Neutrophil (primary cell): Measurements from ENCODE around the gene PDE4D.
A peak's percentile ranks its signal among the peaks of the same experiment; 100 is the strongest.

Experiments used
- H3K27ac ChIP-seq: fragments of 200-600 bp; sonication (generic); 2 replicates; pipeline ENCODE4 v1.5.1; 2016; ENCODE audit warnings: mild to moderate bottlenecking, moderate library complexity
- H3K27me3 ChIP-seq: fragments of 200-600 bp; sonication (generic); 2 replicates; pipeline ENCODE4 v1.6.0; 2016; ENCODE audit warnings: mild to moderate bottlenecking
- H3K36me3 ChIP-seq: fragments of 200-600 bp; sonication (generic); 2 replicates; pipeline ENCODE4 v1.5.1; 2017
- H3K4me1 ChIP-seq, 2 experiments: fragments of 200-600 bp in 1 of 2; sonication (generic) in 1 of 2; 1 replicate in 1 of 2; 2 replicates in 1 of 2; pipeline versions ENCODE4 v1.5.1 to v1.6.1; 2013 to 2016; ENCODE audit warnings: low read depth in 1 of 2, low read length in 1 of 2, mild to moderate bottlenecking in 1 of 2, moderate library complexity in 1 of 2; ENCODE audit not compliant: control insufficient read depth in 1 of 2, insufficient read depth in 1 of 2
- H3K4me3 ChIP-seq, 2 experiments: fragments of 200-600 bp in 1 of 2; sonication (generic) in 1 of 2; 1 replicate in 1 of 2; 2 replicates in 1 of 2; pipeline ENCODE4 v1.5.1; 2013 to 2016; ENCODE audit warnings: low read depth in 1 of 2, low read length in 1 of 2, mild to moderate bottlenecking in 1 of 2, moderate library complexity in 1 of 2
- H3K9me3 ChIP-seq: fragments of 200-600 bp; sonication (generic); 2 replicates; pipeline ENCODE4 v1.5.1; 2016
- CTCF ChIP-seq: fragments of 200-600 bp; sonication (generic); IDR thresholded peaks from 2 replicates; pipeline ENCODE4 v1.5.1; 2016; ENCODE audit warnings: antibody characterized with exemption

Gene PDE4D

GRCh38 chr5:59728356-59728755, 165.2 kb downstream of the PDE4D start:
- Histone ChIP-seq H3K27me3 (no peaks in the 10 kb centered on the region), H3K36me3 (no peaks in the 10 kb centered on the region), H3K4me1 (no peaks in the 10 kb centered on the region), H3K27ac (no peak overlapping the region), H3K4me3 (no peak overlapping the region), H3K9me3 (no peaks in the 10 kb centered on the region)
- TF ChIP-seq CTCF, result no peak

GRCh38 chr5:59727186-59727585, 166.3 kb downstream of the PDE4D start:
- TF ChIP-seq CTCF, result no peak

GRCh38 chr5:59725392-59725767, 168.1 kb downstream of the PDE4D start:
- Histone ChIP-seq H3K36me3 (no peaks in the 10 kb centered on the region), H3K4me3 (no peak overlapping the region), H3K27me3 (no peaks in the 10 kb centered on the region), H3K9me3 (no peaks in the 10 kb centered on the region), H3K27ac (no peak overlapping the region), H3K4me1 (no peaks in the 10 kb centered on the region)
- TF ChIP-seq CTCF, result no peak

More at GRCh38 chr5:59727186-59727585, 166.3 kb downstream of the PDE4D start:
- Histone ChIP-seq H3K4me1 (no peaks in the 10 kb centered on the region), H3K36me3 (no peaks in the 10 kb centered on the region), H3K27me3 (no peaks in the 10 kb centered on the region), H3K4me3 (no peak overlapping the region), H3K9me3 (no peaks in the 10 kb centered on the region), H3K27ac (no peak overlapping the region)

DNA sequence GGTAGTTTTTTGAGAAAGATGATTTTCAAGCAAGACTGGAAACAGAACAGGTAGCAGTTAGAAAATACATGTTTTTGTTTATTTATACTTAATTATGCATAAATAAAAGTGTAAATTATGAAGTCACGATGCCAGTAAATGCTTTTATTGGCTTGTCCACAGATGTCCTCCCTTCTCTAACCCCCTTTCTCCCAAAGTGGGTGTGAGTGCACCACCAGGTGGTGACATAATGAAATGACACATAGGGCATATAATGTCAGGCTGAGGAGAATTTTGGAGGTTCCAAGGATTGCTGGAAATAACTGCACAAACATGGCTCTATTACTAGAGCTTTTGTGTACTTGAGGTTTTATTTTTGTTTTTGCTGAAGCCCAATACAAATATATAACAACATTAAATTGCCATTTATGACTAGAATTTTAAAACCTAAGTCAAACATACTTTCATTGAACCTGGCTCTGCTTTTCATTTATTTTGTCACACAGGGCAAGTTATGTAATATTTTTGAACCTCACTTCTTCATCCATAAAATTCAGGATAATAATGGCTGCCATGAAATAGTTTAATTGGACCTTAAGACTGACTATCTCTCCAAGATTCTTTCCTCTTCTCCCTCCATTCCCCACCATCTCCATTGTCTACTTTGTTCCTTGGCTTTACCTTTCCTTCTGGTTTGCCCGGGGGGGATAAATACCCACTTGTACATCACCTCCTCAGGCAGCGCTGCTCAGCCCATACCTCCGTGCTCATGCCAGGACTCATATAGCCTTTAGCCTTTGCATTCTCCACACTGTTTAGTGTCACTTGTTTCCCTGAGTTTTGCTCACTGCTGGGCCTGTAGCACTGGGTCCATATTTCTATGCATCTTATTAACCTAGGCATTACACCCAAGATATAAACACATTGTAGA, 168.8 kb downstream of the PDE4D start:
- Histone ChIP-seq H3K4me3 (no peak overlapping the region), H3K27ac (no peak overlapping the region), H3K27me3 (no peaks in the 10 kb centered on the region), H3K36me3 (no peaks in the 10 kb centered on the region), H3K4me1 (no peaks in the 10 kb centered on the region), H3K9me3 (no peaks in the 10 kb centered on the region)
- peak; percentile 31 for TF ChIP-seq CTCF

GRCh38 chr5:59722874-59723273, 170.7 kb downstream of the PDE4D start:
- Histone ChIP-seq H3K4me1 (no peaks in the 10 kb centered on the region), H3K27ac (no peak overlapping the region), H3K27me3 (no peaks in the 10 kb centered on the region), H3K4me3 (no peak overlapping the region), H3K9me3 (no peaks in the 10 kb centered on the region), H3K36me3 (no peaks in the 10 kb centered on the region)
- TF ChIP-seq CTCF, result no peak
